Fibroblast of skin of right biceps (primary cell): Measurements from ENCODE around the gene ANKRD12.
"Not testable (repeated sequence)": the region's sequence is repeated elsewhere in the genome, so short reads cannot be mapped to it uniquely, and the experiment has no call there.

ENCODE experiments used
- DNase-seq: peaks from one replicate; pipeline ENCODE4 v3.0.0-alpha.2; 2013

ANKRD12 gene

GRCh38 chr18:9147440-9148202 lies 11.0 kb downstream of the ANKRD12 start:
- DNase-seq, result peak; percentile 67

DNA sequence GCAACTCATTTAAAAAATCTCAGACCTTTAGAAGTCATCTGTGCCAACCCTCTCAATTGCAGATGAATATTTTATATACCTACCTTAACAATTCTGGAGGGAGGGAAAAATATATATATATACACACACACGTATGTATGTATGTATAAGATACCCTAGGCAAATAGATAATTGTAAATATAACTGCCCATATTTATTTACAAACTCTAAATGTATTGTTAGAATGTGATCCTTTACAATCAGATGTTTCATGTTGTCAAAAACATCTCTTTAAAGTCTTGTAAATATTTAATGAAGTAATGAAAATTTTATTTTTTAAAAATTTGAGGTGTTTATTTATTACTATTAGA lies 11.6 kb downstream of the ANKRD12 start:
- no peak for DNase-seq

DNA sequence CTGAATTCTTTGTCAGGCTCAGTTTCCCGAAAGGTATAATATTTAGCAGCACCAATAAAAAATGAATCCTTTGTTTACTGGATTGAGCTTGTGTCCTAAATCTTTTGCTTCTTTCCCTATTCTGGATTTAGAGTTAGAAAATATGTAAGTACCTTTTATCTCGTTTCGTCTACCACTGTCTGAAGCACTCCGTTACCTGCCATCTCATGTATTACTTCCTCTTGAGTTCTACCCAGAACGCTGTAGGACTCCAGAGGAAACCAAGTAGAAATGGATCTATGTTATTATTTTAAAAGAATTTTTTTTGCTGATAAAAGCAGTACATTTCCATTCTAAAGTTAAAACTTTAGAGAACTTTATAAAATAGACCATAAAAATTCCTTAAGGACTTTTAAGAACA lies 13.5 kb downstream of the ANKRD12 start:
- DNase-seq, result no peak

DNA sequence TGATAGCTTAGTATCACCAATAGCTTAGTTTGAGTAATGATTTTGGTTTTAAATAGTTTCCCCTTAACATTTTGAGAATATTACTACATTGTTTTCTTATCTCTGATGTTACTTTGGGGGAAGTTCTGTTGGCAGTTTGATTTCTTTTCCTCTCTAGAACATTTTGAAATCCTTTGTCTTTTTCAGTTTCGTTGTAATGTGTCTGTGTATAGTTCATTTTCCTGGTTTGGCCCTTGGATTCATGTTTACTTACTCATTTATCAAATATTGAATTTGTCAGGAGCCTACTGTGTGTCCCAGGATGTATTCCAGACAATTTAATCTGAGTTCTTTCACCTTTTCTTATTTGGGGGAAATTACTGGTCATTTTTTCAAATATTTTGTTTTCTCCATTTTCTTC lies 16.7 kb downstream of the ANKRD12 start:
- DNase-seq, result no peak

DNA sequence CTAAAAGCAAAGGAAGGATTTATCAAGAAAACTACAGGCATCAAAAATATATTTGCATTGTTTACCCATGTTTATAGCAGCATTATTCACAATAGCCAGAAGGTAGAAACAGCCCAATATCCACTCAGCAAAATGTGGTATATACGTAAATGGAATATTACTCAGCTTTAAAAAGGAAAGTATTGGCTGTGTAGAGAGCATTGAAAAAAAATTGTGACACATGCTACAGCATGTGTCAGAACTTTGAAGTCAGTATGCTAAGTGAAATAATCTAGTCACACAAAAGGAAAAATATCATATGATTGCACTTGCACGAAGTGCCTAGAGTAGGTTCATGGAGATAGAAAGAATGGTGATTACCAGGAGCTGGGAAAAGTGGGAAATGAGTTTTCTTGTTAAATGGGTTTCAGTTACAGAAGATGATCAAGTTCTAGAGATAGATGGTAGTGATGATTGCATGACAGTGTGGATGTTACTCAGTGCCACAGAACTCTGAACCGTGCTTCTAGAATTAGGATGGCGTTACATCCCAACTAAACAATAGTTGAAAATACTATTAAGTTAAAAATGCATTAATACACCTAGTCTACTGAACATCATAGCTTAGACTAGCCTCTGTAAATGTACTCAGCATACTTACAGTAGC lies 20.1 kb downstream of the ANKRD12 start:
- no peak for DNase-seq

GRCh38 chr18:9157806-9158205 lies 21.2 kb downstream of the ANKRD12 start:
- DNase-seq, result no peak

DNA sequence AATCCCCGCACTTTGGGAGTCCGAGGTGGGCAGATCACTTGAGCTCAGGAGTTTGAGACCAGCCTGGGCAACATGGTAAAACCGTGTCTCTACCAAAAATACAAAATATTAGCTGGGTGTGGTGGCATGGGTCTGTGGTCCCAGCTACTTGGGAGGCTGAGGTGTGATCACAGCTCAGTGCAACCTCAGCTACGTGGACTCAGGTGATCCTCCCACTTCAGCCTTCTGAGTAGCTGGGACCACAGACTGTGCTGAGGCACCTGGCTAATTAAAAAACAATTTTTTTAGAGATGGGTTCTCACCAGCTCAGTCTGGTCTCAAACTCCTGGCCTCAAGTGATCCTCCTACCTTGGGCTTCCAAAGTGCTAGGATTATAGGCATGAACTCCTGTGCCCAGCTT lies 23.4 kb downstream of the ANKRD12 start:
- DNase-seq, result no peak

GRCh38 chr18:9162663-9163062 lies 26.1 kb downstream of the ANKRD12 start:
- not testable (repeated sequence) for DNase-seq

GRCh38 chr18:9164149-9164548 lies 27.6 kb downstream of the ANKRD12 start:
- DNase-seq, result not testable (repeated sequence)

- DNase-seq, result not testable (repeated sequence)
Observed at GRCh38 chr18:9165883-9166282, 29.3 kb downstream of the ANKRD12 start.

- not testable (repeated sequence) for DNase-seq
Observed at GRCh38 chr18:9169515-9169914, 32.9 kb downstream of the ANKRD12 start.

GRCh38 chr18:9171919-9172318 lies 35.3 kb downstream of the ANKRD12 start:
- DNase-seq, result not testable (repeated sequence)

GRCh38 chr18:9172506-9173127 lies 36.0 kb downstream of the ANKRD12 start:
- DNase-seq, result no peak

DNA sequence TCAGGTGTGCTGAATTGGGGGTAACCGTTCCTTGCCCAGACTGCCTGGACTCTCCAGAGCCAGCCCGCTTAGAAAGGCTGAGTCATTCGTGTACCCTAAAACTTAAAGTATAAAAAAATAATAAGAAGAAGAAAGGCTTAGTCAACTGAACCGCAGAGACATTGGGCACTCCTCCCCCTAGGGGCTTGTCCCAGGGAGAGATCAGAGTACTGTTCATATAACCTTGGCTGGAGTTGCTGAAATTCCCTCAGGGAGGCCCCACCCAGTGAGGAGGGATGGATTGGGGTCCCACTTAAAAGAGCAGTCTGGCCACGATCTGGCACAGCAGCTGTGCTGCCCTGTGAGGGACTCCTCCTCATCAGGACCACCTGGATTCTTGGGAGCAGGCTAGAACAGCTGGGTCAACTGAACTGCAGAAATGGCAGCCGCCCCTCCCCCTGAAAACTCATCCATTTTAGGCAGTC lies 37.2 kb downstream of the ANKRD12 start:
- DNase-seq, result no peak

DNA sequence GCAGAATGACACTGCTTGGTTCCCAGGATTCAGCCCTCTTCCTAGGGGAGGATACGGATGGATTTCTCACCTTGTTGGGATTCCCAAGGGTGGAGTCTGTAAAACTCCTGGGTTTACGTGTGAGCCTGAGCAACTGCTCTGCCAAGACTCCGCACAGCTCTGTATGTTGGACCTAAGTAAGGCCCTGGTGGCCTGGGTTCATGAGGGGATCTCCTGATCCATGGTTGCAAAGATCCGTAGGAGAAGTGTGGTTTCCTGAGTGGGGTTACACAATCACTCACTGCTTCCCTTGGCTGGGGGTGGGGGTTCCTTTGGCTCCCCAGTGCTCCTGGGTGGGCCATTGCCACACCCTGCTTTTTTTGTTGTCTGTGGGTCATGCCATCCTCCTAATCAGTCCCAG lies 37.7 kb downstream of the ANKRD12 start:
- DNase-seq, result no peak

- DNase-seq, result no peak
Observed at GRCh38 chr18:9175115-9175514, 38.5 kb downstream of the ANKRD12 start.

DNA sequence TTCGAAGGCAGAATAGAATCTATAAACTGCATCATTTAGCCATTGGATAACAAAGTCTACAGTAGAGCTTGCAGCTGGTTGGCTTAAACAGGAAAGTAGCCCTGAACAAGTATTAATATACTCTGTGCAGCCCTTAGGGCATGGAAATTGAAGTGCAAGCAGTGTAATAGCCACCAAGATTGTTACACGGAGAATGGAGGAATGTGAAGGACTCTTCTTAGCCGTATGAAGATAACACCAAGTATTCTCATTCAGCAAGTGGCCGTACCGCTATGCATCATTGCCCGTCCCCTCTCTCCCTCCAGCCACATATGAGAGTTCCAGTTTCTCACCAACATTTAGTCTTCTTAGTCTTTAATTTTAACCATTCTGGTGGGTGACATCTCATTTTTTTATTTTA lies 40.5 kb downstream of the ANKRD12 start:
- DNase-seq, result no peak

GRCh38 chr18:9177466-9177865 lies 40.9 kb downstream of the ANKRD12 start:
- no peak for DNase-seq

- no peak for DNase-seq
Observed at GRCh38 chr18:9178557-9178956, 42.0 kb downstream of the ANKRD12 start.

DNA sequence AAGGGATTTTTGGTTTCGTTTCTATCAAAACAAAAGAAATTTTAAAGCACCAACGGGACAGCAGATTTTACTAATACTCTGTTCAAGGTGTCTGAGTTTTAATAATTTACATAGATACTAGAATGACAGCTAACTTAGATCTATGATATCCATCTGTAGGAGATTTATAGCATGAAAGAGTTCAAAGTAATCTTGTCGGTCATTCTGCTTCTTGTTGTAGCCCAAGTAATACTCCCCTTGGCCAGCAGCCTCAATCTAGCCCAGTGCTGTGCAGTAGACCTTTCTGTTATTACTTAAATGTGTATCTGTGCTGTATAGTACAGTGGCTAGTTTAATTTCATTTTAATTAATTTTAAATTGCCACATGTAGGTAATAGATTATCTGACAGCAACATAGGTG lies 44.7 kb downstream of the ANKRD12 start:
- no peak for DNase-seq

DNA sequence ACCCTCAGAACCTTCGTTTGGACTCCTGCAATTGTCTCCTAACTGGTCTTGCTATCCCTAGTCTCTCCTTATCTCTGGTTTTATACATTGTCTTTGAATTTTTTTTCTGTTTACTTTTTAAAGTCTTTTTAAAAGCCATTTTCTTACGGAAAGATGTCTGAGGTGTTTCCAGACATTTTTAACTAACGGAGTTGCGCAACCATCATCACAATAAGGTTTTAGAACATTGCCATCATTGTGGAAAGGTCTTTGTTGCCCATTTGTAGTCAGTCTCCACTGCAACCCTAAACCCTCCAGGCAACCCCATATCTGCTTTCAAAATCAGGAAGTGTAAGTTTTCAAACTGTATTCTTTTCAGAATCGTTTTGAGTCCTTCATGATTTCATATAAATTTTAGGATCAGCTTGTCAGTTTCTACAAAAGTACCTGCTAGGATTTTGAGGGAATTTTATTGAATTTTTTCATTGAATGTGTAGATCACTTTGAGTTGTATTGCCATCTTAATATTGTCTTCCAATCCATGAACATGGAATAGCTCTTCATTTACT lies 46.3 kb downstream of the ANKRD12 start:
- DNase-seq, result no peak

- no peak for DNase-seq
Observed at GRCh38 chr18:9184998-9185613, 48.5 kb downstream of the ANKRD12 start.
